Gastrocnemius medialis (tissue), 4 donors: ENCODE results near the gene KIF16B. TPM values are rescaled to one million over a fixed set of nuclear protein-coding genes. Genes with fewer than 3 reads are reported as not detected.

Experiments used
- ATAC-seq, 2 donors: fragments of 150-250 bp; one replicate each; pipeline ENCODE4 v1.9.1; 2016
- DNase-seq, 2 donors: peaks; one replicate each; pipeline ENCODE4 v3.0.0-alpha.2; 2019
- H3K27ac ChIP-seq, 4 donors: fragments of 200-600 bp; sonication (generic); 1 replicate in 1 of 4; 2 replicates in 3 of 4; pipeline ENCODE4 v1.5.1; 2016 to 2018; ENCODE audit warnings: mild to moderate bottlenecking in 2 of 4, moderate library complexity in 1 of 4
- H3K27me3 ChIP-seq, 3 donors: fragments of 200-600 bp; sonication (generic) in 2 of 3; 1 replicate in 1 of 3; 2 replicates in 2 of 3; pipeline versions ENCODE4 v1.5.1 to v1.6.0; 2016 to 2019; ENCODE audit warnings: mild to moderate bottlenecking in 1 of 3, moderate library complexity in 1 of 3
- H3K36me3 ChIP-seq, 2 donors: fragments of 200-600 bp; sonication (generic) in 1 of 2; one replicate each; pipeline ENCODE4 v1.5.1; 2017 to 2018
- H3K4me1 ChIP-seq, 2 donors: fragments of 200-600 bp; sonication (generic) in 1 of 2; one replicate each; pipeline ENCODE4 v1.5.1; 2016 to 2017; ENCODE audit warnings: mild to moderate bottlenecking in 2 of 2
- H3K4me3 ChIP-seq, 4 donors: fragments of 200-600 bp; sonication (generic) in 3 of 4; 1 replicate in 1 of 4; 2 replicates in 3 of 4; pipeline ENCODE4 v1.5.1; 2016 to 2019; ENCODE audit warnings: mild to moderate bottlenecking in 2 of 4
- H3K9me3 ChIP-seq, 3 donors: fragments of 200-600 bp; sonication (generic) in 2 of 3; 1 replicate in 1 of 3; 2 replicates in 2 of 3; pipeline ENCODE4 v1.5.1; 2016 to 2019
- POLR2A ChIP-seq, 2 donors: fragments of 450-650 bp; IDR thresholded peaks; one replicate each; pipeline ENCODE4 v1.6.1; 2017; ENCODE audit warnings: antibody characterized with exemption in 2 of 2, mild to moderate bottlenecking in 2 of 2, moderate library complexity in 2 of 2
- in situ Hi-C, 4 donors: fragments of 200-750 bp; cut with MboI; loops; one replicate each; pipeline versions ENCODE4 v1.15.0 to v1.8.0; 2017; ENCODE audit warnings: low sequenced_read_pairs in 4 of 4
- intact Hi-C: fragments of 100-400 bp; cut with DNase I; formaldehyde crosslinking; loops from one replicate; pipeline ENCODE4 v1.15.1; 2023; ENCODE audit warnings: low total_unique reads
- total RNA-seq, 4 donors: library from RNA; depleted of rRNA; stranded (reverse); fragments of >200 nt; gene quantifications; one replicate each; pipeline versions ENCODE4 v1.1.0 to v1.2.3, GENCODE V29; 2016
- TF ChIP-seq, protein P1 (sequence below), 5 experiments: fragments of 450-650 bp in 3 of 5; fragments of 200-600 bp in 2 of 5; sonication (generic) in 2 of 5; IDR thresholded peaks in 4 of 5; conservative IDR thresholded peaks in 1 of 5; 1 replicate in 4 of 5; 2 replicates in 1 of 5; pipeline ENCODE4 v1.5.1; 2016 to 2019; ENCODE audit warnings: antibody characterized with exemption in 5 of 5, mild to moderate bottlenecking in 3 of 5, moderate library complexity in 3 of 5

KIF16B gene
- total RNA-seq, 4 donors from 2014 or later = 13.4 to 23.9 (median 20.0) TPM

DNA sequence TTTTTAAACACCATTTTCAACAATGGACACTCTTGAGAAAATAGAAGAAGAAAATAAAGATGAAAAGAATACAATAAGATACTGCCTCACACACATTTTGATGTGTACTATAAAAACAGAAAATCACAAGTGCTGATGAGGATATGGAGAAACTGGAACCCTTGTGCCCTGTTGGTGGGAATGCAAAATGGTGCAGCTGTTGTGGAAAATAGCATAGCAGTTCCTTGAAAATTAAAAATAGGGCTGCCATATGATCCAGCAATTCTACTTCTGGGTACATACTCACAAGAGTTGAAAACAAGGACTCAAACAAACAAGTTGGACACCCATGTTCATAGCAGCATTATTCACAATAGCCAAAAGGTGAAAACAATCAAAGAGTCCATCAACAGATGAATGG lies 173.0 kb downstream of the KIF16B start:
- in situ Hi-C loops = no loop called here
- TF ChIP-seq, protein P1, sequence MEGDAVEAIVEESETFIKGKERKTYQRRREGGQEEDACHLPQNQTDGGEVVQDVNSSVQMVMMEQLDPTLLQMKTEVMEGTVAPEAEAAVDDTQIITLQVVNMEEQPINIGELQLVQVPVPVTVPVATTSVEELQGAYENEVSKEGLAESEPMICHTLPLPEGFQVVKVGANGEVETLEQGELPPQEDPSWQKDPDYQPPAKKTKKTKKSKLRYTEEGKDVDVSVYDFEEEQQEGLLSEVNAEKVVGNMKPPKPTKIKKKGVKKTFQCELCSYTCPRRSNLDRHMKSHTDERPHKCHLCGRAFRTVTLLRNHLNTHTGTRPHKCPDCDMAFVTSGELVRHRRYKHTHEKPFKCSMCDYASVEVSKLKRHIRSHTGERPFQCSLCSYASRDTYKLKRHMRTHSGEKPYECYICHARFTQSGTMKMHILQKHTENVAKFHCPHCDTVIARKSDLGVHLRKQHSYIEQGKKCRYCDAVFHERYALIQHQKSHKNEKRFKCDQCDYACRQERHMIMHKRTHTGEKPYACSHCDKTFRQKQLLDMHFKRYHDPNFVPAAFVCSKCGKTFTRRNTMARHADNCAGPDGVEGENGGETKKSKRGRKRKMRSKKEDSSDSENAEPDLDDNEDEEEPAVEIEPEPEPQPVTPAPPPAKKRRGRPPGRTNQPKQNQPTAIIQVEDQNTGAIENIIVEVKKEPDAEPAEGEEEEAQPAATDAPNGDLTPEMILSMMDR (IDR thresholded peaks at IDR 0.05 in 4 of 5, conservative IDR thresholded peaks at IDR 0.05 in 1 of 5) = no peak
- TF ChIP-seq POLR2A (IDR thresholded peaks at IDR 0.05) = no peak

DNA sequence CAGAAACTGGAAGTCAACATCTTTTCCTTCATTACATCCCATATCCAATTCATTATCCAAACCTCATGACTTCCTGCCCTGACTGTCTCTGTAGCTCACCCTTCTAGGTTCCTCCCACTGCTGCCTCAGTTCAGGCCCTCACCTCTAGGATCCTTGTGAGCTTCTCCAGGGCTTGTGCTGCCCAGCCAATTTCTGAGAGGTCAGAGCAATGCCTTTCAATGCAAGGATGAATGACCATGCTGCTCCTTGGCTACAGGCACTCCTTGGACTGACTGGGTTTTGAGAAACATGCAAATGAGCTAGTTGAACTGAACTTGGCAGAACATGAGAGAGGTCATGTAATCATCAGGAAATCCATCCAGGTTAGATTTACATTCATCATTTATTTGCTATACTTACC lies 173.4 kb downstream of the KIF16B start:
- no peak overlapping the region for H3K4me3 ChIP-seq
- H3K27ac ChIP-seq = peak overlapping the region; percentile 9 to 50 (median 45)
- peaks cover 0 to 4% of the 10 kb centered on the region in 2 donors for H3K36me3 ChIP-seq
- H3K4me1 ChIP-seq = peaks cover 35 to 38% of the 10 kb centered on the region in 2 donors
- no peak for DNase-seq
- TF ChIP-seq, protein P1 (IDR thresholded peaks at IDR 0.05 in 4 of 5, conservative IDR thresholded peaks at IDR 0.05 in 1 of 5) = no peak
- TF ChIP-seq POLR2A (IDR thresholded peaks at IDR 0.05) = no peak
- H3K27me3 ChIP-seq = no peaks in the 10 kb centered on the region
- intact Hi-C loops (no loop called here), in situ Hi-C loops (no loop called here)
- no peaks in the 10 kb centered on the region for H3K9me3 ChIP-seq
- ATAC-seq = no peak

More for the DNA sequence above, 173.0 kb downstream of the KIF16B start:
- peak in 1 of 2 donors; percentile 43 for ATAC-seq
- peaks cover 35 to 38% of the 10 kb centered on the region in 2 donors for H3K4me1 ChIP-seq
- intact Hi-C loops = no loop called here
- peak overlapping the region; percentile 9 to 50 (median 45) for H3K27ac ChIP-seq
- H3K27me3 ChIP-seq = no peaks in the 10 kb centered on the region
- H3K9me3 ChIP-seq = no peaks in the 10 kb centered on the region
- no peak overlapping the region for H3K4me3 ChIP-seq
- DNase-seq = no peak
- H3K36me3 ChIP-seq = peaks cover 0 to 8% of the 10 kb centered on the region in 2 donors

DNA sequence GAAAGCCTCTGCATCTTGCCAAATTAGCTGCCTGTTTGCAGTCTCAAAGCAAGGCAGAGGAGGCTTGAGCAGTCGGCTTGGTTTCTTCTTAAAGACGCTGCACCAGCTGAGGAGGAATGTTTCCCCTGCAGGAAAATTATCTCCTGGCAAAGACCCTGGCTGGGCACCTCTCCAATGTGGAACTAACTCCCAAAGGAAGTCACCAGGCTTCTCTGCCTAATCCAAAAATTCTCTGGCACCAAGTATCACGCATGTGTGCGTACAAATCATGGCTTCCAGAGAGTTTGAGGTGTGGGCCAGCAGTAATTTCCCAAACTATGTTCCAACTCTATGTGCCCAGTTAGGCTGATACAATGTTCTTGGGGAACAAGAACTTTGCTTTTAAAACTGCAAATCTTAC lies 176.2 kb downstream of the KIF16B start:
- DNase-seq = peak; percentile 65 to 73
- H3K4me1 ChIP-seq = peaks cover 30 to 33% of the 10 kb centered on the region in 2 donors
- intact Hi-C loops = no loop called here
- no peaks in the 10 kb centered on the region for H3K9me3 ChIP-seq
- in situ Hi-C loops = no loop called here
- no peak overlapping the region for H3K4me3 ChIP-seq
- H3K36me3 ChIP-seq = no peaks in the 10 kb centered on the region
- ATAC-seq = peak; percentile 90 to 95
- TF ChIP-seq POLR2A (IDR thresholded peaks at IDR 0.05) = no peak
- TF ChIP-seq, protein P1 (IDR thresholded peaks at IDR 0.05 in 4 of 5, conservative IDR thresholded peaks at IDR 0.05 in 1 of 5) = no peak
- H3K27me3 ChIP-seq = no peaks in the 10 kb centered on the region
- peak overlapping the region in 2 of 4 donors; percentile 54 to 60 for H3K27ac ChIP-seq

DNA sequence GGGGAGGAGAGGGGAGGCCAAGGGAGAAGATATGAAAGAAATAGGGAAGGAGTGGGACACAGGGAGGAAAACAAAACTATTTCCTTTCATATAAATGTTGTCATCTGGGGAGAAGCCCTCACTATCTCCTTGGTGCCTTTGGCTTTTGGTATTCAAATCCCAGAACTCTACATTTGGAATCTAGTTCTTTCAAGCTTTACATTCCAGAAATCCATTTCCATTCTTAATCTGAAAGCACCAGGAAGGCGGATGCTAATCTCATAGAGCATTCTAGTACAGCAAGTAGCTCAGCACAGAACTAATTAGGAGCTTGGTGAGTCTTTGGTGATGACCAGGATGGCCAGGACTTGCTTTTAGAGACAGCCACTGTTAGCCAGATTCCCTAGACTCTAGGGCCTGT lies 177.9 kb downstream of the KIF16B start:
- no peak for TF ChIP-seq POLR2A (IDR thresholded peaks at IDR 0.05)
- TF ChIP-seq, protein P1 (IDR thresholded peaks at IDR 0.05 in 4 of 5, conservative IDR thresholded peaks at IDR 0.05 in 1 of 5) = no peak
- no peak overlapping the region for H3K27ac ChIP-seq
- H3K4me1 ChIP-seq = peaks cover 21% of the 10 kb centered on the region in 2 donors
- no peaks in the 10 kb centered on the region for H3K36me3 ChIP-seq
- DNase-seq (no peak), ATAC-seq (no peak)
- intact Hi-C loops (no loop called here), in situ Hi-C loops (no loop called here)
- no peaks in the 10 kb centered on the region for H3K27me3 ChIP-seq
- H3K9me3 ChIP-seq = no peaks in the 10 kb centered on the region
- H3K4me3 ChIP-seq = no peak overlapping the region

DNA sequence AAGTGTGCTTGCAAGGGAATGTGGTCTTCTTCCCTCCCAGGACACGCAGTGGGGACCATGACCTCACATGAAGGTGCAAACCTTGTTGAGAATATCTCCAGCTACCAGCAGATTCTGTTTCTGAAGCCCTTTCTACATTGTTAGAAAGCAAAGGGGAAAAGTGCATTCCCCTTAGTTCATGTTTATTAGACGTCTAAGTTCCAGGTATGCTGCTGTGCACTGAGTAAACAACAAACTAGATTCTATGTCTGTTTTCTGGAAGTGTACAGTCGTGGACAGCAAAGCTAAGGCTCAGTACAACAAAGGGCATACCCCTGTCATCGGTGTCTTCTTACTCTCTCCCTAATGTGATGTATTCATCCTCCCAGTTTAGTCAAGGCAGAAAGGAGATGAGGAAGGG lies 178.5 kb downstream of the KIF16B start:
- ATAC-seq = no peak

More for the DNA sequence above, 178.5 kb downstream of the KIF16B start:
- no peak overlapping the region for H3K4me3 ChIP-seq
- no peaks in the 10 kb centered on the region for H3K27me3 ChIP-seq
- H3K27ac ChIP-seq = no peak overlapping the region
- H3K36me3 ChIP-seq = no peaks in the 10 kb centered on the region
- DNase-seq = no peak
- peaks cover 15 to 16% of the 10 kb centered on the region in 2 donors for H3K4me1 ChIP-seq
- TF ChIP-seq POLR2A (IDR thresholded peaks at IDR 0.05) = no peak
- TF ChIP-seq, protein P1 (IDR thresholded peaks at IDR 0.05 in 4 of 5, conservative IDR thresholded peaks at IDR 0.05 in 1 of 5) = no peak
- in situ Hi-C loops = no loop called here
- no peaks in the 10 kb centered on the region for H3K9me3 ChIP-seq
- intact Hi-C loops = no loop called here
